Iris pigment epithelial cell (primary cell): ENCODE data around the gene BHMT2.
A peak's percentile ranks its signal among the peaks of the same experiment; 100 is the strongest.

Experiments used
- DNase-seq: peaks from one replicate; pipeline ENCODE4 v3.0.0-alpha.2; 2011; ENCODE audit warnings: low read depth

Gene BHMT2

GRCh38 chr5:79070350-79070667 is 742 bp downstream of the BHMT2 start:
- peak; percentile 54 for DNase-seq

GRCh38 chr5:79074641-79075040 is 5.1 kb downstream of the BHMT2 start:
- peak; percentile 80 for DNase-seq

GRCh38 chr5:79075646-79076426 is 6.3 kb downstream of the BHMT2 start:
- DNase-seq, result no peak

GRCh38 chr5:79076819-79077218 is 7.3 kb downstream of the BHMT2 start:
- DNase-seq, result no peak

GRCh38 chr5:79077680-79078365 is 8.3 kb downstream of the BHMT2 start:
- no peak for DNase-seq

- no peak for DNase-seq
These were observed 11.2 kb downstream of the BHMT2 start for GRCh38 chr5:79080804-79081203.

GRCh38 chr5:79081779-79082178 is 12.2 kb downstream of the BHMT2 start:
- no peak for DNase-seq

- DNase-seq, result no peak
These were observed 16.5 kb downstream of the BHMT2 start for GRCh38 chr5:79086116-79086515.

GRCh38 chr5:79088507-79088906 is 18.9 kb downstream of the BHMT2 start:
- no peak for DNase-seq

- no peak for DNase-seq
These were observed 21.5 kb downstream of the BHMT2 start for GRCh38 chr5:79091064-79091463.

- no peak for DNase-seq
These were observed 24.2 kb downstream of the BHMT2 start for GRCh38 chr5:79093762-79094161.

- DNase-seq, result no peak
These were observed 36.3 kb downstream of the BHMT2 start for GRCh38 chr5:79105868-79106267.

- peak; percentile 7 for DNase-seq
These were observed 37.6 kb downstream of the BHMT2 start for GRCh38 chr5:79107020-79107796.

- no peak for DNase-seq
These were observed 38.5 kb downstream of the BHMT2 start for GRCh38 chr5:79108086-79108485.

- DNase-seq, result no peak
These were observed 39.2 kb downstream of the BHMT2 start for GRCh38 chr5:79108792-79109191.

- DNase-seq, result no peak
These were observed 40.2 kb downstream of the BHMT2 start for GRCh38 chr5:79109527-79110492.

GRCh38 chr5:79111387-79111959 is 41.9 kb downstream of the BHMT2 start, which contains the start of gene BHMT:
Gene BHMT (plus strand): TSS chr5:79111809. CDS start chr5:79111886, 77 bp downstream.
- DNase-seq, result no peak

GRCh38 chr5:79111960-79112702 is 42.6 kb downstream of the BHMT2 start:
- no peak for DNase-seq

GRCh38 chr5:79112703-79113058 is 43.1 kb downstream of the BHMT2 start:
- no peak for DNase-seq

- DNase-seq, result no peak
These were observed 49.9 kb downstream of the BHMT2 start for GRCh38 chr5:79119486-79119885.

- peak; percentile 19 for DNase-seq
These were observed 50.7 kb downstream of the BHMT2 start for GRCh38 chr5:79120221-79120620.
